ENCODE results near the gene TXNDC5. TPM values are rescaled to one million over a fixed set of nuclear protein-coding genes. Genes with fewer than 3 reads are reported as not detected.

The TXNDC5 gene
- total RNA-seq, 1 experiment from 2014 or later = 162 TPM

DNA sequence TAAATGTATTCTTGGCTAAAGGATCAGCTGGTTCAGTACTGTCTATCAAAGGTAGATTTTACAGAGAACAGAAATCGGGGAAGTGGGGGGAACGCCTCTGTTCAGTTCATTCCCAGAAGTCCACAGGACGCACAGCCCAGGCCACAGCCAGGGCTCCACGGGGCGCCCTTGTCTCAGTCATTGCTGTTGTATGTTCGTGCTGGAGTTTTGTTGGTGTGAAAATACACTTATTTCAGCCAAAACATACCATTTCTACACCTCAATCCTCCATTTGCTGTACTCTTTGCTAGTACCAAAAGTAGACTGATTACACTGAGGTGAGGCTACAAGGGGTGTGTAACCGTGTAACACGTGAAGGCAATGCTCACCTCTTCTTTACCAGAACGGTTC lies 29.9 kb downstream of the TXNDC5 start:
- Histone ChIP-seq H3K79me2 (ENCODE audit: insufficient read depth, low read length) (no peaks in the 10 kb centered on the region), H2AFZ (ENCODE audit: low read depth, low read length, poor library complexity, severe bottlenecking) (no peak overlapping the region), H3K9me3 (ENCODE audit: control insufficient read depth in 1 of 2, insufficient read depth in 1 of 2, low read depth in 1 of 2, low read length in 2 of 2) (no peaks in the 10 kb centered on the region), H3K4me2 (ENCODE audit: low read length) (no peak overlapping the region), H3K36me3 (ENCODE audit: control insufficient read depth in 1 of 2, insufficient read depth in 2 of 2, low read length in 2 of 2) (peaks cover 35 to 43% of the 10 kb centered on the region in 2 experiments), H3K4me3 (replicated peaks in 1 of 2; ENCODE audit: low read depth in 1 of 2, low read length in 2 of 2) (no peak overlapping the region), H3K27ac (ENCODE audit: low read depth, low read length) (no peak overlapping the region), H4K20me1 (ENCODE audit: insufficient read depth) (no peaks in the 10 kb centered on the region), H3K4me1 (ENCODE audit: control insufficient read depth in 1 of 2, insufficient read depth in 2 of 2, low read length in 2 of 2) (no peaks in the 10 kb centered on the region), H3K9me2 (ENCODE audit: insufficient read depth) (no peaks in the 10 kb centered on the region), H3K27me3 (ENCODE audit: insufficient read depth, low read length) (no peaks in the 10 kb centered on the region), H3K9ac (ENCODE audit: low read length) (no peak overlapping the region)
- intact Hi-C loops (cut with micrococcal nuclease) = no loop called here
- ATAC-seq (no peak), DNase-seq (ENCODE audit: low read depth, low spot score) (no peak)
- TF ChIP-seq POLR2A (IDR thresholded peaks at IDR 0.05; ENCODE audit: borderline replicate concordance, extremely low read depth, insufficient read depth, insufficient read length) (no peak), SIN3A (IDR thresholded peaks at IDR 0.05; ENCODE audit: low read depth) (no peak), EZH2 (IDR thresholded peaks at IDR 0.05) (no peak), FOSL1 (IDR thresholded peaks at IDR 0.05; ENCODE audit: low read depth) (no peak), CBX3 (IDR thresholded peaks at IDR 0.05; ENCODE audit: low read depth) (no peak), POLR2AphosphoS5 (IDR thresholded peaks at IDR 0.05; ENCODE audit: low read depth, low read length) (no peak; the same call in none of the 2 replicates), ELF1 (IDR thresholded peaks at IDR 0.05; ENCODE audit: borderline replicate concordance, low read depth) (no peak), CEBPB (IDR thresholded peaks at IDR 0.05; ENCODE audit: low read depth) (no peak), SP1 (IDR thresholded peaks at IDR 0.05; ENCODE audit: low read depth) (no peak), ZNF274 (IDR thresholded peaks at IDR 0.05; ENCODE audit: low read depth, low read length) (no peak), EZH2phosphoT487 (IDR thresholded peaks at IDR 0.05; ENCODE audit: borderline replicate concordance) (no peak), SRF (IDR thresholded peaks at IDR 0.05; ENCODE audit: low read depth) (no peak), JUND (IDR thresholded peaks at IDR 0.05) (no peak), TCF7L2 (IDR thresholded peaks at IDR 0.05; ENCODE audit: borderline replicate concordance, extremely low read depth, insufficient read depth, insufficient read length) (no peak)
- TF ChIP-seq, protein P1, sequence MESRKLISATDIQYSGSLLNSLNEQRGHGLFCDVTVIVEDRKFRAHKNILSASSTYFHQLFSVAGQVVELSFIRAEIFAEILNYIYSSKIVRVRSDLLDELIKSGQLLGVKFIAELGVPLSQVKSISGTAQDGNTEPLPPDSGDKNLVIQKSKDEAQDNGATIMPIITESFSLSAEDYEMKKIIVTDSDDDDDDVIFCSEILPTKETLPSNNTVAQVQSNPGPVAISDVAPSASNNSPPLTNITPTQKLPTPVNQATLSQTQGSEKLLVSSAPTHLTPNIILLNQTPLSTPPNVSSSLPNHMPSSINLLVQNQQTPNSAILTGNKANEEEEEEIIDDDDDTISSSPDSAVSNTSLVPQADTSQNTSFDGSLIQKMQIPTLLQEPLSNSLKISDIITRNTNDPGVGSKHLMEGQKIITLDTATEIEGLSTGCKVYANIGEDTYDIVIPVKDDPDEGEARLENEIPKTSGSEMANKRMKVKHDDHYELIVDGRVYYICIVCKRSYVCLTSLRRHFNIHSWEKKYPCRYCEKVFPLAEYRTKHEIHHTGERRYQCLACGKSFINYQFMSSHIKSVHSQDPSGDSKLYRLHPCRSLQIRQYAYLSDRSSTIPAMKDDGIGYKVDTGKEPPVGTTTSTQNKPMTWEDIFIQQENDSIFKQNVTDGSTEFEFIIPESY (IDR thresholded peaks at IDR 0.05; ENCODE audit: extremely low read depth, insufficient replicate concordance, low read length) = no peak
- TF ChIP-seq, protein P2, sequence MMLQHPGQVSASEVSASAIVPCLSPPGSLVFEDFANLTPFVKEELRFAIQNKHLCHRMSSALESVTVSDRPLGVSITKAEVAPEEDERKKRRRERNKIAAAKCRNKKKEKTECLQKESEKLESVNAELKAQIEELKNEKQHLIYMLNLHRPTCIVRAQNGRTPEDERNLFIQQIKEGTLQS (IDR thresholded peaks at IDR 0.05) = no peak
- TF ChIP-seq, protein P3, sequence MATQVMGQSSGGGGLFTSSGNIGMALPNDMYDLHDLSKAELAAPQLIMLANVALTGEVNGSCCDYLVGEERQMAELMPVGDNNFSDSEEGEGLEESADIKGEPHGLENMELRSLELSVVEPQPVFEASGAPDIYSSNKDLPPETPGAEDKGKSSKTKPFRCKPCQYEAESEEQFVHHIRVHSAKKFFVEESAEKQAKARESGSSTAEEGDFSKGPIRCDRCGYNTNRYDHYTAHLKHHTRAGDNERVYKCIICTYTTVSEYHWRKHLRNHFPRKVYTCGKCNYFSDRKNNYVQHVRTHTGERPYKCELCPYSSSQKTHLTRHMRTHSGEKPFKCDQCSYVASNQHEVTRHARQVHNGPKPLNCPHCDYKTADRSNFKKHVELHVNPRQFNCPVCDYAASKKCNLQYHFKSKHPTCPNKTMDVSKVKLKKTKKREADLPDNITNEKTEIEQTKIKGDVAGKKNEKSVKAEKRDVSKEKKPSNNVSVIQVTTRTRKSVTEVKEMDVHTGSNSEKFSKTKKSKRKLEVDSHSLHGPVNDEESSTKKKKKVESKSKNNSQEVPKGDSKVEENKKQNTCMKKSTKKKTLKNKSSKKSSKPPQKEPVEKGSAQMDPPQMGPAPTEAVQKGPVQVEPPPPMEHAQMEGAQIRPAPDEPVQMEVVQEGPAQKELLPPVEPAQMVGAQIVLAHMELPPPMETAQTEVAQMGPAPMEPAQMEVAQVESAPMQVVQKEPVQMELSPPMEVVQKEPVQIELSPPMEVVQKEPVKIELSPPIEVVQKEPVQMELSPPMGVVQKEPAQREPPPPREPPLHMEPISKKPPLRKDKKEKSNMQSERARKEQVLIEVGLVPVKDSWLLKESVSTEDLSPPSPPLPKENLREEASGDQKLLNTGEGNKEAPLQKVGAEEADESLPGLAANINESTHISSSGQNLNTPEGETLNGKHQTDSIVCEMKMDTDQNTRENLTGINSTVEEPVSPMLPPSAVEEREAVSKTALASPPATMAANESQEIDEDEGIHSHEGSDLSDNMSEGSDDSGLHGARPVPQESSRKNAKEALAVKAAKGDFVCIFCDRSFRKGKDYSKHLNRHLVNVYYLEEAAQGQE (IDR thresholded peaks at IDR 0.05; ENCODE audit: low read depth) = no peak
- TF ChIP-seq, protein P4, sequence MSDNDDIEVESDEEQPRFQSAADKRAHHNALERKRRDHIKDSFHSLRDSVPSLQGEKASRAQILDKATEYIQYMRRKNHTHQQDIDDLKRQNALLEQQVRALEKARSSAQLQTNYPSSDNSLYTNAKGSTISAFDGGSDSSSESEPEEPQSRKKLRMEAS (IDR thresholded peaks at IDR 0.05) = no peak
- TF ChIP-seq, protein P5, sequence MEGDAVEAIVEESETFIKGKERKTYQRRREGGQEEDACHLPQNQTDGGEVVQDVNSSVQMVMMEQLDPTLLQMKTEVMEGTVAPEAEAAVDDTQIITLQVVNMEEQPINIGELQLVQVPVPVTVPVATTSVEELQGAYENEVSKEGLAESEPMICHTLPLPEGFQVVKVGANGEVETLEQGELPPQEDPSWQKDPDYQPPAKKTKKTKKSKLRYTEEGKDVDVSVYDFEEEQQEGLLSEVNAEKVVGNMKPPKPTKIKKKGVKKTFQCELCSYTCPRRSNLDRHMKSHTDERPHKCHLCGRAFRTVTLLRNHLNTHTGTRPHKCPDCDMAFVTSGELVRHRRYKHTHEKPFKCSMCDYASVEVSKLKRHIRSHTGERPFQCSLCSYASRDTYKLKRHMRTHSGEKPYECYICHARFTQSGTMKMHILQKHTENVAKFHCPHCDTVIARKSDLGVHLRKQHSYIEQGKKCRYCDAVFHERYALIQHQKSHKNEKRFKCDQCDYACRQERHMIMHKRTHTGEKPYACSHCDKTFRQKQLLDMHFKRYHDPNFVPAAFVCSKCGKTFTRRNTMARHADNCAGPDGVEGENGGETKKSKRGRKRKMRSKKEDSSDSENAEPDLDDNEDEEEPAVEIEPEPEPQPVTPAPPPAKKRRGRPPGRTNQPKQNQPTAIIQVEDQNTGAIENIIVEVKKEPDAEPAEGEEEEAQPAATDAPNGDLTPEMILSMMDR (IDR thresholded peaks at IDR 0.05 in 2 of 3, conservative IDR thresholded peaks at IDR 0.05 in 1 of 3; ENCODE audit: borderline replicate concordance in 1 of 3, insufficient read depth in 1 of 3, low read depth in 2 of 3, low read length in 2 of 3) = no peak
- POLR2A ChIA-PET = no interaction called here
- CTCF ChIA-PET = no interaction called here
- RAD21 ChIA-PET (ENCODE audit: low non-redundant PET in 1 of 2, low total read pairs in 2 of 2, uncharacterized antibody in 2 of 2, unreplicated experiment in 2 of 2) = no interaction called here
- BruUV-seq (replicated peaks) = no TSS peak
